Peyer's patch (tissue), 4 donors: ENCODE measurements around the gene RNASEL. TPM values are rescaled to one million over a fixed set of nuclear protein-coding genes. Genes with fewer than 3 reads are reported as not detected.
"Not testable (repeated sequence)": the region's sequence is repeated elsewhere in the genome, so short reads cannot be mapped to it uniquely, and the experiment has no call there.

Experiments used
- DNase-seq, 3 donors: peaks; one replicate each; pipeline ENCODE4 v3.0.0-alpha.2; 2017 to 2019
- H3K27ac ChIP-seq, 4 donors: fragments of 200-600 bp; sonication (generic); one replicate each; pipeline ENCODE4 v1.5.1; 2016 to 2019
- H3K27me3 ChIP-seq, 2 donors: fragments of 200-600 bp; sonication (generic); one replicate each; pipeline ENCODE4 v1.5.1; 2019
- H3K36me3 ChIP-seq, 3 donors: fragments of 200-600 bp; sonication (generic); one replicate each; pipeline ENCODE4 v1.5.1; 2016 to 2019
- H3K4me1 ChIP-seq, 4 donors: fragments of 200-600 bp; sonication (generic); one replicate each; pipeline ENCODE4 v1.5.1; 2016 to 2019
- H3K4me3 ChIP-seq, 4 donors: fragments of 200-600 bp; sonication (generic); 1 replicate in 3 of 4; 2 replicates in 1 of 4; pipeline ENCODE4 v1.5.1; 2016 to 2019; ENCODE audit warnings: mild to moderate bottlenecking in 1 of 4
- H3K9me3 ChIP-seq, 4 donors: fragments of 200-600 bp; sonication (generic); one replicate each; pipeline ENCODE4 v1.5.1; 2016 to 2019; ENCODE audit warnings: mild to moderate bottlenecking in 1 of 4
- CTCF ChIP-seq, 6 experiments: fragments of 450-650 bp in 4 of 6; fragments of 200-600 bp in 2 of 6; sonication (generic) in 1 of 6; IDR thresholded peaks; one replicate each; pipeline ENCODE4 v1.5.1; 2017 to 2019; ENCODE audit warnings: antibody characterized with exemption in 6 of 6, mild to moderate bottlenecking in 3 of 6, moderate library complexity in 1 of 6
- POLR2A ChIP-seq, 2 donors: fragments of 450-650 bp; IDR thresholded peaks; one replicate each; pipeline ENCODE4 v1.5.1; 2017; ENCODE audit warnings: antibody characterized with exemption in 2 of 2, mild to moderate bottlenecking in 2 of 2, moderate library complexity in 2 of 2
- total RNA-seq, 4 donors: library from RNA; depleted of rRNA; stranded (reverse); fragments of >200 nt; gene quantifications; one replicate each; pipeline ENCODE4 v1.1.0, GENCODE V29; 2016

Gene RNASEL
- total RNA-seq, 4 donors from 2014 or later: 12.4 to 15.0 (median 13.3) TPM

GRCh38 chr1:182633031-182633430, 44.0 kb upstream of the RNASEL start:
- no peak for DNase-seq
- H3K27ac ChIP-seq: no peak overlapping the region
- no peaks in the 10 kb centered on the region for H3K9me3 ChIP-seq
- H3K27me3 ChIP-seq: no peaks in the 10 kb centered on the region
- H3K4me1 ChIP-seq: peaks cover 0 to 5% (median 0%) of the 10 kb centered on the region in 4 donors
- H3K36me3 ChIP-seq: no peaks in the 10 kb centered on the region
- TF ChIP-seq POLR2A (IDR thresholded peaks at IDR 0.05): no peak
- TF ChIP-seq CTCF (IDR thresholded peaks at IDR 0.05): no peak
- H3K4me3 ChIP-seq: no peak overlapping the region

DNA sequence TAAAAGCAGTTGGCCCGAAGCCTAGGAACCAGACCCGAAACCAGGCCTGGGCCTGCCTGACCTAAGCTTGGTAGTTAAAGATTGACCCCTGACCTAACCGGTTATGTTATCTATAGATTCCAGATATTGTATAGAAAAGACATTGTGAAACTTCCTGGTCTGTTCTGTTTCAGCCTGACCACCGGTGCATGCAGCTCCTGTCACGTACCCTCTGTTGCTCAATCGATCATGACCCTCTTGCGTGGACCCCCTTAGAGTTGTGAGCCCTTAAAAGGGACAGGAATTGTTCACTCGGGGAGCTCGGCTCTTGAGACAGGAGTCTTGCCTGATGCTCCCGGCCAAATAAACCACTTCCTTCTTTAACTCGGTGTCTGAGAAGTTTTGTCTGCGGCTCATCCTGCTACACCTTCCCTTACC, 43.4 kb upstream of the RNASEL start:
- DNase-seq, H3K4me1 ChIP-seq, H3K36me3 ChIP-seq, H3K27ac ChIP-seq, H3K9me3 ChIP-seq, H3K27me3 ChIP-seq, H3K4me3 ChIP-seq: not testable (repeated sequence)

GRCh38 chr1:182631954-182632353, 42.9 kb upstream of the RNASEL start:
- DNase-seq: no peak
- Histone ChIP-seq H3K4me1 (peaks cover 0 to 5% (median 0%) of the 10 kb centered on the region in 4 donors), H3K4me3 (no peak overlapping the region), H3K27ac (no peak overlapping the region), H3K36me3 (no peaks in the 10 kb centered on the region), H3K9me3 (no peaks in the 10 kb centered on the region), H3K27me3 (no peaks in the 10 kb centered on the region)
- no peak for TF ChIP-seq CTCF (IDR thresholded peaks at IDR 0.05)
- TF ChIP-seq POLR2A (IDR thresholded peaks at IDR 0.05): no peak

DNA sequence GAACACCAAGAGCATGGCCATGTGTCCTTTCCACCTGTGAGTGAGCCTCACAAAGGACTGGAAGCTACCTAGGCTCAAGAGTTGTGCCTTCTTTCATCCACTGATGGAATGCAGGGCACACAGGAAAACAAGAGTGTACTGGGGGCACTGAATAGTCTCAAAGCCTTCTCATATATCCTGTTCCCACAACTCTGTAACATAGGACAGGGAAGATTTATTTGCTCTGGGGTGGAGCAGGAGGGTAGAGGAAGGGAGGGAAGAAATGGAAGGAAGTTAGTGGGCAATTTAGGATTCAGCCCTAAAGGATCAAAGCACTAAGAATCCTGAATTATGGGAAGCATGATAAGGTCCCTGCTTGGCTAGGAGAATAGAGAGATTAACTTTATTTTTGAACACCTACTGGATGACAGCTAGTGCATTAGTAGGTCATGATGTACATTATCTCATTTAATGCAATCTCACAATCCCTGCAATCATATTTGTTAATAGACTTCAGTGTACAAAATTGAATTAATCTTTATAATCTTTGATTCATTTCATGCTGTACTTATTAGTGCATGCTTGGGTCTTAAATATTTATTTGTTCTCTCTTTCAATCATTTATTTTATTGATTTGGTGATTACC, 42.1 kb upstream of the RNASEL start:
- no peak overlapping the region for H3K4me3 ChIP-seq
- H3K36me3 ChIP-seq: no peaks in the 10 kb centered on the region
- DNase-seq: no peak
- no peaks in the 10 kb centered on the region for H3K27me3 ChIP-seq
- TF ChIP-seq POLR2A (IDR thresholded peaks at IDR 0.05) (no peak), CTCF (IDR thresholded peaks at IDR 0.05) (no peak)
- H3K27ac ChIP-seq: no peak overlapping the region
- peaks cover 0 to 5% (median 0%) of the 10 kb centered on the region in 4 donors for H3K4me1 ChIP-seq
- no peaks in the 10 kb centered on the region for H3K9me3 ChIP-seq

DNA sequence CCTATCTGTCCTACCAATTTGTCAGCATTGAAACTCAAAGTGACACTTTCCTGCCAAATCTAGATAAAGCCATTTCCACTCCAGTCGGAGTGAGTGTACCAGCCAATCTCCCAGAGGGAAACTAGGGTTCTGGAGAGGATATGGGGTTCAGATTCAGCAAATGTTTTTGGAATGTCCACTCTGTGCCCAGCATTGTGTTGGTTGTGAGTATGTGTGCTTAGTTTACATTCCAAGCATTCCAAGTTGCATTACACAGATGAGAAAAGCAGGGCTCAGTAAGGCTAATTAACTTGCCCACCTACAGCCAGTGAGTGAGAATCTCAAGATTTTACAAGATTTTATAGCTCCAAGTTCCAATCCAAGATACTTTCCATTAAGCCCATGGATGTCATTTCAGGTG, 41.5 kb upstream of the RNASEL start:
- H3K36me3 ChIP-seq: no peaks in the 10 kb centered on the region
- TF ChIP-seq CTCF (IDR thresholded peaks at IDR 0.05) (no peak), POLR2A (IDR thresholded peaks at IDR 0.05) (no peak)
- H3K4me1 ChIP-seq: peaks cover 0 to 5% (median 0%) of the 10 kb centered on the region in 4 donors
- H3K27me3 ChIP-seq: no peaks in the 10 kb centered on the region
- no peaks in the 10 kb centered on the region for H3K9me3 ChIP-seq
- no peak overlapping the region for H3K4me3 ChIP-seq
- no peak overlapping the region for H3K27ac ChIP-seq
- no peak for DNase-seq

DNA sequence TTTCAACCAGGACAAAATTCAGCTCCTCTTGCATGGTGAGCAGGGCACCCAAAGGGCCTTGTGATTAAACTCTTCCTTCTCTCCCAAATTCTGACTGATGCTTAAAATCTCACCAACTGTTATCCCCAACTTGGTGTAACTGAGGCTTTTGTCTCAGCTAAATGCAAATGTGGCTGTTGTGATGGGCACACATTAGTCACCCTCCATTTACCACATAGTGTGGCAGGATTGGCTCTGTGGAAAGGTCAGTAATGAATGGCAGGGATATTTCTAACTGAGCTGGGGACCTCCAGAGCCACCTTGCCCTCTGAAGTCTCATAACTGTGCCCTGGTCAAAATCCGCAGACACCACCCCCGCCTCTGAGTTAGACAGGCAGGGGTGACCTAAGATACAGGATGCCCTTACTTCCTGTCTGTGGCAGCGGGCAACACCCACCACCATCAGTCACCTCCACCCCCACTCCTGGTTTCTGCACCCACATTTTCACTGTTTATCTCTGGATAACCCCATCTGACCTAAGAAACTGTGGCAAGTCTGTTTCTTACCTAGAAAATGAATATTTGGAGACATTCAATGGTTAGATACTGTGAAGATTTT, 40.5 kb upstream of the RNASEL start:
- H3K27me3 ChIP-seq: no peaks in the 10 kb centered on the region
- no peak overlapping the region for H3K4me3 ChIP-seq
- TF ChIP-seq POLR2A (IDR thresholded peaks at IDR 0.05) (no peak), CTCF (IDR thresholded peaks at IDR 0.05) (no peak)
- peaks cover 0 to 5% (median 0%) of the 10 kb centered on the region in 4 donors for H3K4me1 ChIP-seq
- peak in 1 of 3 donors; percentile 32 for DNase-seq
- no peaks in the 10 kb centered on the region for H3K36me3 ChIP-seq
- H3K9me3 ChIP-seq: no peaks in the 10 kb centered on the region
- H3K27ac ChIP-seq: no peak overlapping the region
